ENCODE measurements around the gene SUPT6H. TPM values are rescaled to one million over a fixed set of nuclear protein-coding genes. Genes with fewer than 3 reads are reported as not detected.

Gene SUPT6H
- total and polyA plus RNA-seq, 8 donors = 21.8 to 49.0 (median 30.0) TPM

DNA sequence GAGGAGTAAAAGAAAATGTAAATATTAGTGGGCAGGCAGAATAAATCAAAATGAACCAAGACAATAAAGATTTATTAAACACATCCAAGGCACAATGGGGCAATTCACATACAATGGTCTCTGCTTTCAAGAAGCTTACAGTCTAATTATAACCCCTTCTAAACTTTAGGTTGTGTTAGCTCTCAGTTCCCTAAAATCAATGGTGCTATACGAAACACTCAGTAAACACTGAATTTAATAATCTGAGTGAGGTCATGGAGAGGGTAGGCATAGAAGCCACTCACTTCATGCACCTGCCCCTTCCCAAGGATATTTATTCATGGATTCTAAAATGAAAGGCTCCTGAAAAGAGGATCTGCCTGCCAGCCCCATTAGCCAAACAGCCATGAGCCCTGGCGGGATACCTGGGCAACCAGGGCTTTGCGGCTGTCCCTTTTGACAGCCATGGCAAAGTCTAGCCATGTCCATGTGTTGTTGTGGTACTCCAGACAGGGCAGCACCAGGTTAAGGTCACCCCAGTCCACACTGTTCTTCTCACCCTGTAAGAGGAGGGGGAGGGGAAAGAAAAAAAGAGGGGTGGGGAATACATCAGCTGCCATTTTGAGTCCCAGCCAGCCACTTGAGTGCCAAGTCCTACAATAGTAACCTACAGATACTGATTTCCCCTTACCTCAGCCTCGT is 46.6 kb upstream of the SUPT6H start:
- intact Hi-C loops (cut with DNase I) = loop anchor here in 1 of 3 donors (10.0 kb wide), 1 partner anchor 121 kb away; no protein-coding TSS in a partner anchor
- Histone ChIP-seq H3K27ac (no peak overlapping the region), H3K9me3 (no peaks in the 10 kb centered on the region), H3K4me3 (no peak overlapping the region), H3K4me1 (no peaks in the 10 kb centered on the region), H3K27me3 (no peaks in the 10 kb centered on the region), H3K36me3 (peaks cover 0 to 63% (median 50%) of the 10 kb centered on the region in 3 donors)
- TF ChIP-seq CTCF (IDR thresholded peaks at IDR 0.05) = no peak
- 81 to 86% methylated on average over 4 of the region's 4 CpGs for WGBS, 2 donors
- FAIRE-seq = no peak
- ATAC-seq = no peak
- no peak for DNase-seq

GRCh38 chr17:28616281-28616680 is 45.7 kb upstream of the SUPT6H start:
- WGBS, 2 donors = 81 to 90% methylated on average over 7 of the region's 7 CpGs
- intact Hi-C loops (cut with DNase I) = loop anchor here in 1 of 3 donors (10.0 kb wide), 1 partner anchor 121 kb away; no protein-coding TSS in a partner anchor

DNA sequence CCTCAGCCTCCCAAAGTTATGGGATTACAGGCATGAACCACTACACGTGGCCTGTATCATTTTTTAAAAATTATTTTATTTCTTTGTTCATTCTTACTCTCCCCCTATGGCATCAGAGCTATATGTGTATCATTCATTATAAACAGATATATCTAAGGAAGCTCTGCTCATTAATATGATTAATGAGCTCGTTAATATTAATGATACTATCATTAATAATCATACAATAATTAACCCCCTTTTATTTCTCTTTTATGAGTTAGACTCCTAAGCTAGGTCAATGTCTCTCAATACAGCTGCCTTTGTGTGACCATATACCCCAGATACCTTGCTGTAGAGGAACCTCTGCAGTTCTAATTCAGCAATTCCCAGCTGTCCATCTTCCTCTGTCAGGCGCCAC is 43.5 kb upstream of the SUPT6H start:
- no peak for ATAC-seq
- no peak for TF ChIP-seq CTCF (IDR thresholded peaks at IDR 0.05)
- no peak for FAIRE-seq
- H3K27ac ChIP-seq = no peak overlapping the region
- intact Hi-C loops (cut with DNase I) = loop anchor here in 1 of 3 donors (10.0 kb wide), 1 partner anchor 124 kb away; no protein-coding TSS in a partner anchor
- H3K4me3 ChIP-seq = no peak overlapping the region
- 77 to 84% methylated on average over 3 of the region's 3 CpGs for WGBS, 2 donors
- H3K4me1 ChIP-seq = no peaks in the 10 kb centered on the region
- H3K36me3 ChIP-seq = peaks cover 0 to 89% (median 58%) of the 10 kb centered on the region in 3 donors
- H3K27me3 ChIP-seq = no peaks in the 10 kb centered on the region
- H3K9me3 ChIP-seq = no peaks in the 10 kb centered on the region
- DNase-seq = no peak

More at GRCh38 chr17:28616281-28616680, 45.7 kb upstream of the SUPT6H start:
- DNase-seq (no peak), FAIRE-seq (no peak), ATAC-seq (no peak)
- no peaks in the 10 kb centered on the region for H3K27me3 ChIP-seq
- peaks cover 0 to 72% (median 58%) of the 10 kb centered on the region in 3 donors for H3K36me3 ChIP-seq
- no peak overlapping the region for H3K4me3 ChIP-seq
- no peak for TF ChIP-seq CTCF (IDR thresholded peaks at IDR 0.05)
- no peak overlapping the region for H3K27ac ChIP-seq
- no peaks in the 10 kb centered on the region for H3K4me1 ChIP-seq
- H3K9me3 ChIP-seq = no peaks in the 10 kb centered on the region

GRCh38 chr17:28620010-28620409 is 42.0 kb upstream of the SUPT6H start:
- WGBS, 2 donors = 81% methylated on average over 2 of the region's 2 CpGs
- H3K9me3 ChIP-seq = no peaks in the 10 kb centered on the region
- no peak for TF ChIP-seq CTCF (IDR thresholded peaks at IDR 0.05)
- H3K27me3 ChIP-seq = no peaks in the 10 kb centered on the region
- no peaks in the 10 kb centered on the region for H3K4me1 ChIP-seq
- FAIRE-seq = no peak
- ATAC-seq = no peak
- no peak overlapping the region for H3K4me3 ChIP-seq
- no peak overlapping the region for H3K27ac ChIP-seq
- intact Hi-C loops (cut with DNase I) = no loop called here
- no peak for DNase-seq
- peaks cover 0 to 87% (median 54%) of the 10 kb centered on the region in 3 donors for H3K36me3 ChIP-seq

DNA sequence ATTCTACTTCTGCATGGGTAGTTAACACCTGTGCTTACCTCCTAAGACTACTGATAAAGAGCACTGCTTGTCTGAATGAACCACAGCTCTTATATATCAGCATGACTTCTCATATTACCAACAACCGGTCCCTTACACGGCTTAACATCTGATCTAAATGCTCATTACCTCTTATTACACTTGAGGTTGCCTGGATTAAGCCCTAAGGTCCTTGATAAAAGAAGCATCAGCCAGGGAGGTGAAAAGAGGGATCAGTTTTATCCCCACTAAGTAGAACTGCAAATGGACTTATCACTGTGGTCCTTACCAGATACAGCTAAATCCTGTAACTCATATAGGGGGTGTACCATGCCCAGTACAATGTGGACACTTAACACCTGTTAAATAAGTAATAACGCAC is 39.8 kb upstream of the SUPT6H start:
- no peak for ATAC-seq
- no peak for TF ChIP-seq CTCF (IDR thresholded peaks at IDR 0.05)
- H3K27me3 ChIP-seq = no peaks in the 10 kb centered on the region

More for the DNA sequence above, 39.8 kb upstream of the SUPT6H start:
- WGBS, 2 donors = 69 to 74% methylated on average over 3 of the region's 3 CpGs
- H3K4me1 ChIP-seq = no peaks in the 10 kb centered on the region
- no peaks in the 10 kb centered on the region for H3K9me3 ChIP-seq
- peaks cover 0 to 72% (median 38%) of the 10 kb centered on the region in 3 donors for H3K36me3 ChIP-seq
- intact Hi-C loops (cut with DNase I) = no loop called here
- H3K27ac ChIP-seq = no peak overlapping the region
- FAIRE-seq (no peak), DNase-seq (no peak)
- no peak overlapping the region for H3K4me3 ChIP-seq
